ENCODE measurements around the gene TMEM271. TPM values are rescaled to one million over a fixed set of nuclear protein-coding genes. Genes with fewer than 3 reads are reported as not detected.

Gene TMEM271
- total RNA-seq, 1 donor from 2014 or later, result not detected

DNA sequence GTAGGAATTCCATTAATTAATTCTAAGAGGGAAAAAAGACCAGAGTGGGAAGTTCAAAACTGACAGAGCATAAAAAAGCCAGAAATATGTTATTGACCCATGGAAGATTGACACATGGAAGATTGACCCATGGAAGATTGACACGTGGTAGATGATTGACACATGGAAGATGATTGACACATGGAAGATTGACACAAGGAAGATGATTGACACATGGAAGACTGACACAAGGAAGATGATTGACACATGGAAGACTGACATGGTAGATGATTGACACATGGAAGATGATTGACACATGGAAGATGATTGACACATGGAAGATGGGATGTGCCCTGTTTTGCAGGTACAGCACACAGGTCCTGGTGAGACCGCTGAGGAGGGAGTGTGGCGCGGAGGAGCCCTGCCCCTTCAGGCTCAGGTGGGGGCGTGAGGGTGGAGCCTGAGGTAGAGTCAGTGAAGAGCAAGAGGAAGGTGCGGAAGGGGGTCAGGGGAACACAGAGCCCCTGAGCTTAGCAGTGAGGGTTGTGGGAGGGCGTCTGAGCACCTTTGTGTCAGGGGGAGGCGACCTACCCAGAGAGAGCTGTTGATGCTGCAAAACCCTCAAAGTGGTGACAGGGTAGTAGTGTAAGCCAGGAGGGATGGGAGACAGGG, 33.4 kb upstream of the TMEM271 start:
- TF ChIP-seq, protein P1, sequence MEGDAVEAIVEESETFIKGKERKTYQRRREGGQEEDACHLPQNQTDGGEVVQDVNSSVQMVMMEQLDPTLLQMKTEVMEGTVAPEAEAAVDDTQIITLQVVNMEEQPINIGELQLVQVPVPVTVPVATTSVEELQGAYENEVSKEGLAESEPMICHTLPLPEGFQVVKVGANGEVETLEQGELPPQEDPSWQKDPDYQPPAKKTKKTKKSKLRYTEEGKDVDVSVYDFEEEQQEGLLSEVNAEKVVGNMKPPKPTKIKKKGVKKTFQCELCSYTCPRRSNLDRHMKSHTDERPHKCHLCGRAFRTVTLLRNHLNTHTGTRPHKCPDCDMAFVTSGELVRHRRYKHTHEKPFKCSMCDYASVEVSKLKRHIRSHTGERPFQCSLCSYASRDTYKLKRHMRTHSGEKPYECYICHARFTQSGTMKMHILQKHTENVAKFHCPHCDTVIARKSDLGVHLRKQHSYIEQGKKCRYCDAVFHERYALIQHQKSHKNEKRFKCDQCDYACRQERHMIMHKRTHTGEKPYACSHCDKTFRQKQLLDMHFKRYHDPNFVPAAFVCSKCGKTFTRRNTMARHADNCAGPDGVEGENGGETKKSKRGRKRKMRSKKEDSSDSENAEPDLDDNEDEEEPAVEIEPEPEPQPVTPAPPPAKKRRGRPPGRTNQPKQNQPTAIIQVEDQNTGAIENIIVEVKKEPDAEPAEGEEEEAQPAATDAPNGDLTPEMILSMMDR (IDR thresholded peaks at IDR 0.05), result no peak
- no peaks in the 10 kb centered on the region for H3K9me3 Mint-ChIP-seq
- CTCF ChIA-PET, result no interaction called here
- intact Hi-C loops (cut with micrococcal nuclease), result no loop called here
- H3K27ac Mint-ChIP-seq, result no peak overlapping the region
- H3K27me3 Mint-ChIP-seq, result peaks cover 21% of the 10 kb centered on the region
- ATAC-seq (ENCODE audit: low read depth) (no peak), DNase-seq (no peak)
- no peaks in the 10 kb centered on the region for H3K4me1 Mint-ChIP-seq
- no peaks in the 10 kb centered on the region for H3K36me3 Mint-ChIP-seq (ENCODE audit: low read depth)
- no peak overlapping the region for H3K4me3 Mint-ChIP-seq
- POLR2A ChIA-PET, result no interaction called here

DNA sequence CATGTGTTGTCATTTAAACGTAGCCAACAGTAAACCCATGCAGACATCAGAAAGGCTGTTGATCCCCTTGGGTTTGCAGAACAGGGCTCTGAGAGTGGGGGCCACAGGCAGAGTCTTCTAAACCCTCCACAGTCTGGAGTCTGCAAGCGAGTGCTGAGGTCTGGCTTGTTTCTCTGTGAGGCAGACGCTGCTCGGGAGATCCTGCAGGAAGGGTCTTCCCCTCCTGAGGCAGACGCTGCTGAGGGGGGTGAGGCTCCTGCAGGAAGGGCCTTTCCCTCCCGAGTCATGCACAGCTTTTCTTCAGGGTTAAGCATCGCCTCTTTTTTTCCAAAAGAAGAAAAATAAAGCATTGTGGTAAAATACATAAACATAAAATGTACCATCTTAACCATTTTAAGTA, 32.1 kb upstream of the TMEM271 start:
- POLR2A ChIA-PET, result no interaction called here
- CTCF ChIA-PET, result no interaction called here
- Mint-ChIP-seq H3K36me3 (ENCODE audit: low read depth) (no peaks in the 10 kb centered on the region), H3K27me3 (peaks cover 21% of the 10 kb centered on the region), H3K9me3 (no peaks in the 10 kb centered on the region), H3K4me1 (peaks cover 2% of the 10 kb centered on the region), H3K4me3 (no peak overlapping the region), H3K27ac (no peak overlapping the region)
- intact Hi-C loops (cut with micrococcal nuclease), result no loop called here
- TF ChIP-seq, protein P1 (IDR thresholded peaks at IDR 0.05), result no peak
- ATAC-seq (ENCODE audit: low read depth), result no peak
- no peak for DNase-seq

DNA sequence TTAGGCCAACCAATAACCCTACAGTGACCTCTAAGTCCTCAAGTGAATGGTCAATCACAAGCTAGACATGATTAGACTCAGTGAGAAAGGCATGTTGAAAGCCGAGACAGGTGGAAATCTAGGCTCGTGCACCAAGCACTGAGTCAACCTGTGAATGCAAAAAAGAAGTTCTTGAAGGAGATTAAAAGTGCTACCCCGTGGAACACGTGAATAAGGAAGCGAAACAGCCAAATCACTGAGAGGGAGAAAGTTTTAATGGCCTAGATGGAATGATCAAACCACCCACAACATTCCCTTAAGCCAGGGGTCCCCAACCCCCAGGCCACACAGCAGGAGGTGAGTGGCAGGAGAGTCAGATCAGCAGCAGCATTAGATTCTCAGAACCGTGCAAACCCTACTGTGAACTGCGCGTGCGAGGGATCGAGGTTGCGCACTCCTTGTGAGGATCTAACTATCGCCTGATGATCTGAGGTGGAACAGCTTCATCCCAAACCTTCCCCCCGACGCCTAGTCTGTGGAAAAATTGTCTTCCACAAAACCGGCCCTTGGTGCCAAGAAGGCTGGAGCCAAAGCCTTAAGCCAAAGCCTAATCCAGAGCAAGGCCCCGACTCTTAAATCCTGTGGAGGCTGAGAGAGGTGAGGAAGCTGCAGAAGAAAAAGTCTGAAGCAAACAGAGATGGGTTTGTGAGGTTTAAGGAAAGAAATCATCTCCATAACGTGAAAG, 29.8 kb upstream of the TMEM271 start:
- no peak overlapping the region for H3K27ac Mint-ChIP-seq
- CTCF ChIA-PET, result no interaction called here
- H3K9me3 Mint-ChIP-seq, result no peaks in the 10 kb centered on the region
- peaks cover 22% of the 10 kb centered on the region for H3K27me3 Mint-ChIP-seq
- no peak overlapping the region for H3K4me3 Mint-ChIP-seq
- POLR2A ChIA-PET, result no interaction called here
- ATAC-seq (ENCODE audit: low read depth), result no peak
- no peak for DNase-seq
- TF ChIP-seq, protein P1 (IDR thresholded peaks at IDR 0.05), result no peak
- intact Hi-C loops (cut with micrococcal nuclease), result no loop called here
- no peaks in the 10 kb centered on the region for H3K36me3 Mint-ChIP-seq (ENCODE audit: low read depth)
- peaks cover 2% of the 10 kb centered on the region for H3K4me1 Mint-ChIP-seq

DNA sequence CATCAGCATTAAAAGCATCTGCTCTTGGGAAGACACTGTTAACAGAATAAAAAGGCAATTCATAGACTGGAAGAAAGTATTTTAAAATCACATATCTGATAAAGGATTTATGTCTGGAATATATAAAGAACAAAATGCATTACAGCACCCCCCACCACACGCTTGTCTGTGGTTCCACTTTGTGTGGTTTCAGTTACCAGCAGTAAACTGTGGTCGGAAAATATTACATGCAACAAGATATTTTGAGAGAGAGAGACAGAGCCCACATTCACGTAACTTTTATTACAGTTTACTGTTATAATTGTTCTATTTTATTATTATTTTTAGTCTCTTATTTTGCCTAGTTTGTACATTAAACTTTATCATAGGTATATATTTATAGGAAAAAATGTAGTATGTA, 28.0 kb upstream of the TMEM271 start:
- TF ChIP-seq, protein P1 (IDR thresholded peaks at IDR 0.05), result no peak
- ChIA-PET POLR2A (no interaction called here), CTCF (no interaction called here)
- Mint-ChIP-seq H3K27me3 (peaks cover 10% of the 10 kb centered on the region), H3K9me3 (no peaks in the 10 kb centered on the region), H3K4me1 (peaks cover 2% of the 10 kb centered on the region), H3K36me3 (ENCODE audit: low read depth) (no peaks in the 10 kb centered on the region), H3K27ac (no peak overlapping the region), H3K4me3 (no peak overlapping the region)
- ATAC-seq (ENCODE audit: low read depth) (no peak), DNase-seq (no peak)
- intact Hi-C loops (cut with micrococcal nuclease), result no loop called here

DNA sequence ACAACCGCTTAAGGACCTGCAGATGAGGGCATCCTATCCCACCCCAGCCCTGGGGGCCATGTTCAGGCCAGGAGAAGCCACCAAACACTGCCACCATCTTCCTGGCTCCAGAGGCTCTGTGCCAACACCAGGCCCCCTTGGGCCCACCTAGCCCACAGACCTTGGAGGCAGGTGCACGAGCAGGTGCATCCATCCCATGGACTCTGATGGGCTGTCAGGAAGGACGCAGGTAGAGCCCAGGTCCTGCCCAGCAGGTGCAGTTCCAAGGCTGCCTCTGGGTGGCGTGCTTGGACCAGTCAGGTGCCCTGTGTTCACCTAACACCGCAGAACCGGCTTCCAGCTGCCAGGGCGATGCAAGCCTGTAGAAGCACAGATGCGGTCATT, 26.5 kb upstream of the TMEM271 start:
- intact Hi-C loops (cut with micrococcal nuclease), result no loop called here
- Mint-ChIP-seq H3K4me1 (peaks cover 2% of the 10 kb centered on the region), H3K4me3 (no peak overlapping the region), H3K9me3 (no peaks in the 10 kb centered on the region), H3K27ac (no peak overlapping the region), H3K36me3 (ENCODE audit: low read depth) (no peaks in the 10 kb centered on the region), H3K27me3 (peaks cover 12% of the 10 kb centered on the region)
- TF ChIP-seq, protein P1 (IDR thresholded peaks at IDR 0.05), result no peak
- ChIA-PET CTCF (no interaction called here), POLR2A (no interaction called here)
- ATAC-seq (ENCODE audit: low read depth) (peak; percentile 40), DNase-seq (no peak)

Data from activated B cell treated with CpG ODN at 0.5 μM for 24 hours (primary cell).